Astrocyte (in vitro differentiated cells and primary cell): ENCODE measurements around the gene METRN. TPM values are rescaled to one million over a fixed set of nuclear protein-coding genes. Genes with fewer than 3 reads are reported as not detected.

Experiments used
- DNase-seq: peaks from one replicate; pipeline ENCODE4 v3.0.0-alpha.2; 2010; ENCODE audit warnings: low read depth
- FAIRE-seq: peaks from 2 replicates; lab custom pipeline; 2011; peaks lifted over from hg19 to GRCh38; lab: Jason Lieb, UNC
- H2AFZ ChIP-seq: 2 replicates; pipeline ENCODE4 v1.6.0; 2012; ENCODE audit warnings: low read depth, low read length, inconsistent platforms
- H3K27ac ChIP-seq: 2 replicates; pipeline ENCODE4 v1.5.1; 2011; ENCODE audit warnings: low read depth, low read length, inconsistent platforms
- H3K27me3 ChIP-seq: 2 replicates; pipeline ENCODE4 v1.6.0; 2011; ENCODE audit warnings: low read length, inconsistent platforms; ENCODE audit not compliant: insufficient read depth
- H3K36me3 ChIP-seq: 2 replicates; pipeline ENCODE4 v1.5.1; 2011; ENCODE audit warnings: low read length, inconsistent platforms; ENCODE audit not compliant: insufficient read depth
- H3K4me1 ChIP-seq: 2 replicates; pipeline ENCODE4 v1.5.1; 2011; ENCODE audit warnings: low read length, inconsistent platforms; ENCODE audit not compliant: insufficient read depth
- H3K4me2 ChIP-seq: 2 replicates; pipeline ENCODE4 v1.6.0; 2012; ENCODE audit warnings: low read length, inconsistent platforms
- H3K4me3 ChIP-seq: 2 replicates; pipeline ENCODE4 v1.5.1; 2011; ENCODE audit warnings: low read depth, mild to moderate bottlenecking, low read length, inconsistent platforms; ENCODE audit not compliant: insufficient read depth
- H3K79me2 ChIP-seq: 2 replicates; pipeline ENCODE4 v1.6.0; 2012; ENCODE audit warnings: mild to moderate bottlenecking, low read length, inconsistent platforms; ENCODE audit not compliant: insufficient read depth
- H3K9ac ChIP-seq: 2 replicates; pipeline ENCODE4 v1.6.0; 2012; ENCODE audit warnings: mild to moderate bottlenecking, low read length, inconsistent platforms
- H3K9me3 ChIP-seq: 2 replicates; pipeline ENCODE4 v1.5.1; 2012; ENCODE audit warnings: low read depth, mild to moderate bottlenecking, low read length, inconsistent platforms; ENCODE audit not compliant: insufficient read depth
- H4K20me1 ChIP-seq: 2 replicates; pipeline ENCODE4 v1.6.0; 2012; ENCODE audit warnings: low read length, inconsistent platforms; ENCODE audit not compliant: insufficient read depth
- H3K27ac Mint-ChIP-seq: one replicate; pipeline ENCODE4 v1.8.0; 2021; ENCODE audit warnings: mild to moderate bottlenecking, mixed read lengths; ENCODE audit not compliant: unreplicated experiment
- H3K27me3 Mint-ChIP-seq: one replicate; pipeline ENCODE4 v1.8.0; 2021; ENCODE audit warnings: low read depth, mixed read lengths; ENCODE audit not compliant: unreplicated experiment
- H3K36me3 Mint-ChIP-seq: one replicate; pipeline ENCODE4 v1.8.0; 2021; ENCODE audit warnings: low read depth, mixed read lengths; ENCODE audit not compliant: unreplicated experiment
- H3K4me1 Mint-ChIP-seq: one replicate; pipeline ENCODE4 v1.8.0; 2021; ENCODE audit warnings: low read depth, mixed read lengths; ENCODE audit not compliant: unreplicated experiment
- H3K4me3 Mint-ChIP-seq: one replicate; pipeline ENCODE4 v1.8.0; 2021; ENCODE audit warnings: mild to moderate bottlenecking, moderate library complexity, mixed read lengths; ENCODE audit not compliant: unreplicated experiment
- H3K9me3 Mint-ChIP-seq: one replicate; pipeline ENCODE4 v1.8.0; 2021; ENCODE audit warnings: mild to moderate bottlenecking, mixed read lengths; ENCODE audit not compliant: unreplicated experiment
- CTCF ChIP-seq: IDR thresholded peaks from 2 replicates; pipeline ENCODE4 v1.5.1; 2011; ENCODE audit warnings: low read depth, mild to moderate bottlenecking, inconsistent platforms, low read length, moderate library complexity; ENCODE audit not compliant: insufficient read depth
- EZH2 ChIP-seq: IDR thresholded peaks from 2 replicates; pipeline ENCODE4 v1.6.1; 2012; ENCODE audit warnings: mild to moderate bottlenecking, low read length, inconsistent platforms; ENCODE audit not compliant: insufficient read depth
- total RNA-seq: library from RNA; stranded (reverse); gene quantifications from 2 replicates; pipeline ENCODE4 v1.2.1, GENCODE V29; 2021

Gene METRN
- total RNA-seq, 1 donor from 2014 or later = 31.5 TPM

DNA sequence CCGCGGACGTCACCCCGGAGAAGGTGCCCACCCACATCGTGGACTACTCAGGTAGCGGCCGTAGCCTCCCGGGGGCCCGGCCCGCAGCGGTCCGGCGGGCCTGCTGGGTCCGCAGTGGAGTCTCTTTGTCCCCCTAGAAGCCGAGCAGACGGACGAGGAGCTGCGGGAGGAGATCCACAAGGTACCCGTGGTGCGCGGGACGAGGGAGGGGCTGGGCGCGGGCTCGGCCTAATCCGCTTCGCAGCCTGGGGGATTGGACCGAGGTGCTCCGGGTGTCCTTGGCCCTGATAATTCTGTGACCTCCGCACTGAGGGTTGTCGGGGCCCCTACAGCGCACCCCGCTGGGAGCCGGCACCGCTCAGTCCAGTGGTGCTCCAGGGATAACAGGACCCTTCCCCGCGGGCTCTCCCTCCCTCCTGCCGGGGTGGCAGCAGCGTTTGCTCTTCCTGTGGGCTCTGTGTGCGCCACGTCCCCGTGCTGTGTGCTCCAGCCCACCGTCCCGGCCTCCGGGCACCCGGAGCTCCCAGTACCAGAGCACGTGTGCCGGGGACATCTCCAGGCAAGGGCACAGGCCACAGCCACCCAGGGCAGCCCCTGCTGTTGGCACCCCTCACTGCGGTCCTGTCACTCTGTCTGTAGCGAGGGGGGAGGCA, 46.3 kb upstream of the METRN start:
- no peak for DNase-seq
- peaks cover 37% of the 10 kb centered on the region for H4K20me1 ChIP-seq

DNA sequence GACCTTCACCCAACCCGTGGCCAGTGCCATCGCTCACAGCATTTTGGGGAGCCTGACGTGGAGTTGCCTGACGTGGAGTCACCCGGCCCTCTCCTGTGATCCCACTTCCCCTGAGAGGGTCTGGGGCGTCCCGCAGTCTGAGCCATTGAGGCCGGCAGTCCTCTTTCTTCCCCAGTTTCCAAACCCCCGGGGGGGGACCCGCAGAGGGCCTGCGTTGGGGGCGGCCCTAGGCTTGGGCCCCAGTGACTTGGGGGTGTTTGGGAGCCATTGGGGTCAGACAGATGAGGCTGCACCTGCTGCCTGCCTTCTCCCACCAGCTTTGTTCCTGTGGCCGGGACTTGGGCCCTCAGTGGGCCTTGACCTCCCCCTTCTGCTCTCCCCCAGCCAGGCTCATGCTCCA, 45.3 kb upstream of the METRN start:
- no peak for FAIRE-seq
- no peak overlapping the region for H2AFZ ChIP-seq
- no peaks in the 10 kb centered on the region for H3K36me3 Mint-ChIP-seq
- H3K27ac Mint-ChIP-seq = no peak overlapping the region
- TF ChIP-seq EZH2 (no peak), CTCF (no peak)
- H3K4me3 Mint-ChIP-seq = peak overlapping the region; percentile 82
- no peaks in the 10 kb centered on the region for H3K9me3 Mint-ChIP-seq
- peaks cover 35% of the 10 kb centered on the region for H3K79me2 ChIP-seq
- H3K27me3 ChIP-seq = no peaks in the 10 kb centered on the region
- H3K36me3 ChIP-seq = no peaks in the 10 kb centered on the region
- peak overlapping the region; percentile 80 for H3K4me3 ChIP-seq
- H3K9me3 ChIP-seq = no peaks in the 10 kb centered on the region
- peak overlapping the region; percentile 85 for H3K4me2 ChIP-seq
- H3K4me1 Mint-ChIP-seq = no peaks in the 10 kb centered on the region
- no peak overlapping the region for H3K27ac ChIP-seq
- H3K27me3 Mint-ChIP-seq = no peaks in the 10 kb centered on the region
- H3K9ac ChIP-seq = no peak overlapping the region
- H4K20me1 ChIP-seq = peaks cover 47% of the 10 kb centered on the region
- peaks cover 5% of the 10 kb centered on the region for H3K4me1 ChIP-seq
- no peak for DNase-seq

More for the DNA sequence above, 46.3 kb upstream of the METRN start:
- H3K36me3 ChIP-seq = no peaks in the 10 kb centered on the region
- H3K27ac ChIP-seq = peak overlapping the region; percentile 65
- FAIRE-seq = no peak
- peaks cover 2% of the 10 kb centered on the region for H3K36me3 Mint-ChIP-seq
- H2AFZ ChIP-seq = peak overlapping the region; percentile 51
- H3K4me3 ChIP-seq = peak overlapping the region; percentile 80
- peak overlapping the region; percentile 82 for H3K4me3 Mint-ChIP-seq
- H3K9ac ChIP-seq = peak overlapping the region; percentile 94
- no peak for TF ChIP-seq EZH2
- TF ChIP-seq CTCF = no peak
- H3K4me1 Mint-ChIP-seq = no peaks in the 10 kb centered on the region
- H3K27ac Mint-ChIP-seq = no peak overlapping the region
- H3K27me3 ChIP-seq = no peaks in the 10 kb centered on the region
- no peaks in the 10 kb centered on the region for H3K27me3 Mint-ChIP-seq
- H3K9me3 Mint-ChIP-seq = no peaks in the 10 kb centered on the region
- peaks cover 35% of the 10 kb centered on the region for H3K79me2 ChIP-seq
- peak overlapping the region; percentile 85 for H3K4me2 ChIP-seq
- H3K9me3 ChIP-seq = no peaks in the 10 kb centered on the region
- H3K4me1 ChIP-seq = peaks cover 5% of the 10 kb centered on the region
